Suprapubic skin (tissue), 4 donors: Measurements from ENCODE around the gene CASTOR1. TPM values are rescaled to one million over a fixed set of nuclear protein-coding genes. Genes with fewer than 3 reads are reported as not detected.

Experiments
- DNase-seq, 2 donors: peaks; one replicate each; pipeline ENCODE4 v3.0.0-alpha.2; 2019; ENCODE audit warnings: low spot score in 2 of 2
- H3K27ac ChIP-seq: fragments of 200-600 bp; sonication (generic); one replicate; pipeline ENCODE4 v1.5.1; 2019
- H3K27me3 ChIP-seq: fragments of 200-600 bp; sonication (generic); one replicate; pipeline ENCODE4 v1.5.1; 2019
- H3K36me3 ChIP-seq: fragments of 200-600 bp; sonication (generic); one replicate; pipeline ENCODE4 v1.5.1; 2019
- H3K4me1 ChIP-seq: fragments of 200-600 bp; sonication (generic); one replicate; pipeline ENCODE4 v1.5.1; 2019
- H3K4me3 ChIP-seq: fragments of 200-600 bp; sonication (generic); one replicate; pipeline ENCODE4 v1.5.1; 2019; ENCODE audit warnings: mild to moderate bottlenecking
- H3K9me3 ChIP-seq: fragments of 200-600 bp; sonication (generic); one replicate; pipeline ENCODE4 v1.5.1; 2019
- CTCF ChIP-seq, 2 donors: fragments of 200-600 bp in 1 of 2; fragments of 450-650 bp in 1 of 2; sonication (generic) in 1 of 2; IDR thresholded peaks; one replicate each; pipeline ENCODE4 v1.5.1; 2016 to 2019; ENCODE audit warnings: antibody characterized with exemption in 2 of 2, mild to moderate bottlenecking in 1 of 2, moderate library complexity in 1 of 2
- EP300 ChIP-seq: sonication (generic); formaldehyde crosslinking; IDR thresholded peaks from one replicate; pipeline ENCODE4 v1.6.1; 2017; ENCODE audit warnings: antibody characterized with exemption
- POLR2A ChIP-seq, 2 donors: fragments of 450-650 bp; IDR thresholded peaks; one replicate each; pipeline ENCODE4 v1.6.1; 2017; ENCODE audit warnings: antibody characterized with exemption in 2 of 2, mild to moderate bottlenecking in 2 of 2, moderate library complexity in 2 of 2
- POLR2AphosphoS5 ChIP-seq, 3 donors: sonication (generic); formaldehyde crosslinking; IDR thresholded peaks; one replicate each; pipeline ENCODE4 v1.6.1; 2017; ENCODE audit warnings: antibody characterized with exemption in 3 of 3
- WGBS: methylation state at CpG from one replicate; pipeline ENCODE4 v1.1.5; 2018; 5-methylcytosine and 5-hydroxymethylcytosine counted together
- total RNA-seq, 4 donors: library from RNA; depleted of rRNA; stranded (reverse); fragments of >200 nt; gene quantifications; one replicate each; pipeline ENCODE4 v1.1.0, GENCODE V29; 2016

Gene CASTOR1
- total RNA-seq, 4 donors from 2014 or later: 16.3 to 22.8 (median 20.6) TPM

GRCh38 chr22:30253205-30253852 is 36.0 kb downstream of the CASTOR1 start:
- no peak for TF ChIP-seq EP300
- no peak for TF ChIP-seq CTCF (IDR thresholded peaks at IDR 0.05)
- no peak for TF ChIP-seq POLR2AphosphoS5 (IDR thresholded peaks at IDR 0.05)
- no peak for TF ChIP-seq POLR2A (IDR thresholded peaks at IDR 0.05)
- H3K27me3 ChIP-seq: peaks cover 4% of the 10 kb centered on the region
- H3K27ac ChIP-seq: peak overlapping the region; percentile 74
- peaks cover 51% of the 10 kb centered on the region for H3K4me1 ChIP-seq
- peak in 1 of 2 donors; percentile 88 for DNase-seq
- H3K4me3 ChIP-seq: no peak overlapping the region
- H3K9me3 ChIP-seq: no peaks in the 10 kb centered on the region
- WGBS: 20% methylated on average over 10 of the region's 22 CpGs
- no peaks in the 10 kb centered on the region for H3K36me3 ChIP-seq

- TF ChIP-seq POLR2A (IDR thresholded peaks at IDR 0.05): no peak
- no peak for TF ChIP-seq EP300
- TF ChIP-seq POLR2AphosphoS5 (IDR thresholded peaks at IDR 0.05): no peak
- no peak for TF ChIP-seq CTCF (IDR thresholded peaks at IDR 0.05)
- H3K27me3 ChIP-seq: peaks cover 4% of the 10 kb centered on the region
- no peaks in the 10 kb centered on the region for H3K9me3 ChIP-seq
- no peaks in the 10 kb centered on the region for H3K36me3 ChIP-seq
- no peak overlapping the region for H3K4me3 ChIP-seq
- WGBS: 38% methylated on average over 17 of the region's 22 CpGs
- H3K27ac ChIP-seq: peak overlapping the region; percentile 74
- H3K4me1 ChIP-seq: peaks cover 56% of the 10 kb centered on the region
- DNase-seq: no peak
Measured at GRCh38 chr22:30252411-30253204, 36.7 kb downstream of the CASTOR1 start.

GRCh38 chr22:30251711-30252110 is 37.6 kb downstream of the CASTOR1 start:
- 56% methylated on average over 7 of the region's 10 CpGs for WGBS
- no peaks in the 10 kb centered on the region for H3K9me3 ChIP-seq
- no peak overlapping the region for H3K4me3 ChIP-seq
- TF ChIP-seq EP300 (no peak), POLR2A (IDR thresholded peaks at IDR 0.05) (no peak)
- no peaks in the 10 kb centered on the region for H3K36me3 ChIP-seq
- DNase-seq: no peak
- H3K27me3 ChIP-seq: peaks cover 11% of the 10 kb centered on the region
- H3K27ac ChIP-seq: peak overlapping the region; percentile 74
- H3K4me1 ChIP-seq: peaks cover 63% of the 10 kb centered on the region

GRCh38 chr22:30250661-30251267 is 38.5 kb downstream of the CASTOR1 start:
- peaks cover 13% of the 10 kb centered on the region for H3K27me3 ChIP-seq
- no peaks in the 10 kb centered on the region for H3K36me3 ChIP-seq
- 92% methylated on average over 4 of the region's 12 CpGs for WGBS
- H3K9me3 ChIP-seq: no peaks in the 10 kb centered on the region
- H3K4me1 ChIP-seq: peaks cover 65% of the 10 kb centered on the region
- no peak for TF ChIP-seq POLR2A (IDR thresholded peaks at IDR 0.05)
- TF ChIP-seq POLR2AphosphoS5 (IDR thresholded peaks at IDR 0.05): no peak
- TF ChIP-seq EP300: no peak
- TF ChIP-seq CTCF (IDR thresholded peaks at IDR 0.05): no peak
- no peak for DNase-seq
- no peak overlapping the region for H3K27ac ChIP-seq
- no peak overlapping the region for H3K4me3 ChIP-seq

- H3K9me3 ChIP-seq: no peaks in the 10 kb centered on the region
- no peak overlapping the region for H3K4me3 ChIP-seq
- peaks cover 71% of the 10 kb centered on the region for H3K4me1 ChIP-seq
- peaks cover 14% of the 10 kb centered on the region for H3K27me3 ChIP-seq
- no peak for TF ChIP-seq POLR2A (IDR thresholded peaks at IDR 0.05)
- no peak for TF ChIP-seq CTCF (IDR thresholded peaks at IDR 0.05)
- TF ChIP-seq POLR2AphosphoS5 (IDR thresholded peaks at IDR 0.05): no peak
- TF ChIP-seq EP300: no peak
- 100% methylated on average over 1 of the region's 3 CpGs for WGBS
- no peak for DNase-seq
- H3K36me3 ChIP-seq: no peaks in the 10 kb centered on the region
- H3K27ac ChIP-seq: no peak overlapping the region
Measured at GRCh38 chr22:30250039-30250565, 39.2 kb downstream of the CASTOR1 start.
